SJSA1 (cell line): Measurements from ENCODE around the gene FCSK. TPM values are rescaled to one million over a fixed set of nuclear protein-coding genes. Genes with fewer than 3 reads are reported as not detected.
"Not testable (repeated sequence)": the region's sequence is repeated elsewhere in the genome, so short reads cannot be mapped to it uniquely, and the experiment has no call there.

ENCODE experiments used
- DNase-seq, 2 experiments: peaks; one replicate each; pipeline ENCODE4 v3.0.0-alpha.2; 2015 to 2020; ENCODE audit warnings: low spot score in 2 of 2, low read depth in 1 of 2
- H3K27ac ChIP-seq: fragments of 250-450 bp; sonication (Bioruptor Pico); 2 replicates; pipeline ENCODE4 v1.5.1; 2020; ENCODE audit warnings: mild to moderate bottlenecking, moderate library complexity
- H3K27me3 ChIP-seq: fragments of 250-450 bp; sonication (Bioruptor Pico); replicated peaks from 2 replicates; pipeline ENCODE4 v1.5.1; 2020; ENCODE audit warnings: mild to moderate bottlenecking, moderate library complexity
- H3K36me3 ChIP-seq: fragments of 250-450 bp; sonication (Bioruptor Pico); 2 replicates; pipeline ENCODE4 v1.5.1; 2020; ENCODE audit warnings: mild to moderate bottlenecking
- H3K4me1 ChIP-seq: fragments of 250-450 bp; sonication (Bioruptor Pico); replicated peaks from 2 replicates; pipeline ENCODE4 v1.6.1; 2021; ENCODE audit warnings: mild to moderate bottlenecking
- H3K4me3 ChIP-seq: fragments of 250-450 bp; sonication (Bioruptor Pico); 2 replicates; pipeline ENCODE4 v1.5.1; 2020; ENCODE audit warnings: mild to moderate bottlenecking
- H3K9me3 ChIP-seq: fragments of 250-450 bp; sonication (Bioruptor Pico); replicated peaks from 2 replicates; pipeline ENCODE4 v1.5.1; 2020; ENCODE audit warnings: mild to moderate bottlenecking
- total RNA-seq: library from RNA; depleted of rRNA; stranded (reverse); fragments of >200 nt; shearing (Covaris generic); gene quantifications from 2 replicates; pipeline ENCODE4 v1.2.3, GENCODE V29; 2014; rRNA removed

Gene FCSK
- total RNA-seq, 1 experiment from 2014 or later = 3.4 TPM

GRCh38 chr16:70523743-70524398 is 69.5 kb downstream of the FCSK start, which contains the start of gene SF3B3:
SF3B3 (plus strand) TSS chr16:70523816; CDS start chr16:70526657, 2,841 bp downstream.
- H3K9me3 ChIP-seq = no peaks in the 10 kb centered on the region
- H3K36me3 ChIP-seq = peaks cover 52% of the 10 kb centered on the region
- no peaks in the 10 kb centered on the region for H3K27me3 ChIP-seq
- H3K4me1 ChIP-seq = peaks cover 28% of the 10 kb centered on the region
- H3K27ac ChIP-seq = peak within 1 kb of the TSS; percentile 90
- peak within 1 kb of the TSS; percentile 70 for H3K4me3 ChIP-seq
- peak; percentile 73 to 96 for DNase-seq

GRCh38 chr16:70524399-70524825 is 70.0 kb downstream of the FCSK start:
- Histone ChIP-seq H3K27ac (peak overlapping the region; percentile 90), H3K36me3 (peaks cover 57% of the 10 kb centered on the region), H3K4me3 (peak overlapping the region; percentile 70), H3K4me1 (peaks cover 28% of the 10 kb centered on the region)
- not testable (repeated sequence) for DNase-seq, H3K27me3 ChIP-seq, H3K9me3 ChIP-seq

GRCh38 chr16:70526403-70526802 is 72.0 kb downstream of the FCSK start:
- no peak overlapping the region for H3K27ac ChIP-seq
- no peak overlapping the region for H3K4me3 ChIP-seq
- peaks cover 70% of the 10 kb centered on the region for H3K36me3 ChIP-seq

GRCh38 chr16:70527315-70527996 is 73.1 kb downstream of the FCSK start:
- Histone ChIP-seq H3K4me3 (no peak overlapping the region), H3K27ac (no peak overlapping the region), H3K27me3 (no peaks in the 10 kb centered on the region), H3K36me3 (peaks cover 78% of the 10 kb centered on the region), H3K9me3 (no peaks in the 10 kb centered on the region), H3K4me1 (peaks cover 19% of the 10 kb centered on the region)
- DNase-seq = no peak

More at GRCh38 chr16:70526403-70526802, 72.0 kb downstream of the FCSK start:
- peaks cover 23% of the 10 kb centered on the region for H3K4me1 ChIP-seq
- H3K27me3 ChIP-seq = no peaks in the 10 kb centered on the region
- DNase-seq = no peak
- H3K9me3 ChIP-seq = no peaks in the 10 kb centered on the region

- H3K4me3 ChIP-seq = no peak overlapping the region
- H3K4me1 ChIP-seq = peaks cover 17% of the 10 kb centered on the region
- H3K27ac ChIP-seq = no peak overlapping the region
- peaks cover 89% of the 10 kb centered on the region for H3K36me3 ChIP-seq
- no peaks in the 10 kb centered on the region for H3K9me3 ChIP-seq
- no peaks in the 10 kb centered on the region for H3K27me3 ChIP-seq
- peak in 1 of 2 experiments; percentile 47 for DNase-seq
Observed at GRCh38 chr16:70529051-70529777, 74.8 kb downstream of the FCSK start.

Other genes starting within 250 kb of the FCSK start
- 32.1 and 35.0 TPM in 2 replicates for gene EXOSC6, start 202.7 kb upstream of the FCSK start, total RNA-seq
- 69.6 and 77.0 TPM in 2 replicates for gene AARS1, start 165.1 kb upstream of the FCSK start, total RNA-seq
- 39.6 and 55.9 TPM in 2 replicates for gene DDX19B, start 155.4 kb upstream of the FCSK start, total RNA-seq
- gene DDX19A, start 107.7 kb upstream of the FCSK start, total RNA-seq = 30.1 and 49.7 TPM in 2 replicates
- 23.2 and 43.8 TPM in 2 replicates for gene ST3GAL2, start 15.5 kb upstream of the FCSK start, total RNA-seq
- 78.0 and 94.7 TPM in 2 replicates for gene COG4, start 69.0 kb downstream of the FCSK start, total RNA-seq
- gene SF3B3, start 69.2 kb downstream of the FCSK start, total RNA-seq = 126 and 170 TPM in 2 replicates
- 0.74 and 1.4 TPM in 2 replicates for gene IL34, start 192.0 kb downstream of the FCSK start, total RNA-seq
- 20.7 and 22.6 TPM in 2 replicates for gene MTSS2, start 231.5 kb downstream of the FCSK start, total RNA-seq